Natural killer cell (primary cell): ENCODE measurements around the gene HDAC4. TPM values are rescaled to one million over a fixed set of nuclear protein-coding genes. Genes with fewer than 3 reads are reported as not detected.

Experiments used
- ATAC-seq, 3 donors: fragments of 150-1000 bp in 2 of 3; fragments of 200-7000 bp in 1 of 3; cut with Tn5 transposase; 1 replicate in 1 of 3; 2 replicates in 2 of 3; pipeline ENCODE4 v1.10.0; 2021; ENCODE audit warnings: mild to moderate bottlenecking in 2 of 3, moderate library complexity in 2 of 3
- DNase-seq, 2 donors: peaks; one replicate each; pipeline versions ENCODE4 v3.0.0 to v3.0.0-alpha.2; 2013 to 2021; ENCODE audit warnings: mixed read lengths in 1 of 2
- H3K27ac ChIP-seq: one replicate; pipeline ENCODE4 v1.5.1; 2013; ENCODE audit warnings: mild to moderate bottlenecking, low read length
- H3K27me3 ChIP-seq: one replicate; pipeline ENCODE4 v1.6.1; 2013; ENCODE audit warnings: low read length; ENCODE audit not compliant: control insufficient read depth, insufficient read depth
- H3K36me3 ChIP-seq: one replicate; pipeline ENCODE4 v1.6.1; 2013; ENCODE audit warnings: low read length; ENCODE audit not compliant: control insufficient read depth, insufficient read depth
- H3K4me1 ChIP-seq: one replicate; pipeline ENCODE4 v1.6.1; 2013; ENCODE audit warnings: low read length; ENCODE audit not compliant: control insufficient read depth, insufficient read depth
- H3K4me3 ChIP-seq: one replicate; pipeline ENCODE4 v1.5.1; 2013; ENCODE audit warnings: low read length
- H3K9me3 ChIP-seq: one replicate; pipeline ENCODE4 v1.6.1; 2013; ENCODE audit warnings: low read length; ENCODE audit not compliant: control insufficient read depth, insufficient read depth
- H3K27ac Mint-ChIP-seq, 2 donors: one replicate each; pipeline ENCODE4 v1.8.0; 2022; ENCODE audit warnings: mild to moderate bottlenecking in 2 of 2, mixed read lengths in 2 of 2, moderate library complexity in 1 of 2
- H3K27me3 Mint-ChIP-seq, 2 donors: one replicate each; pipeline ENCODE4 v1.8.0; 2022; ENCODE audit warnings: low read depth in 2 of 2, mixed read lengths in 2 of 2
- H3K36me3 Mint-ChIP-seq: one replicate; pipeline ENCODE4 v1.8.0; 2022; ENCODE audit warnings: mixed read lengths
- H3K4me1 Mint-ChIP-seq, 2 donors: one replicate each; pipeline ENCODE4 v1.8.0; 2022; ENCODE audit warnings: mixed read lengths in 2 of 2
- H3K4me3 Mint-ChIP-seq: one replicate; pipeline ENCODE4 v1.8.0; 2022; ENCODE audit warnings: mild to moderate bottlenecking, moderate library complexity, mixed read lengths
- H3K9me3 Mint-ChIP-seq, 2 donors: one replicate each; pipeline ENCODE4 v1.8.0; 2022; ENCODE audit warnings: mixed read lengths in 2 of 2
- WGBS: methylation state at CpG from one replicate; pipeline ENCODE4 v1.1.7; 2013; ENCODE audit warnings: missing lambda C conversion rate; ENCODE audit not compliant: insufficient coverage; 5-methylcytosine and 5-hydroxymethylcytosine counted together
- intact Hi-C: fragments of 100-400 bp; cut with micrococcal nuclease; formaldehyde crosslinking; loops from one replicate; pipeline ENCODE4 v1.14.2; 2022
- total RNA-seq, 4 donors: library from RNA; stranded (reverse); fragments of 120-200 nt in 1 of 4; gene quantifications; one replicate each; pipeline versions ENCODE4 v1.2.3 to v1.2.4, GENCODE V29; 2013 to 2022
- TF ChIP-seq, protein P1 (sequence below): fragments of 200-600 bp; IDR thresholded peaks from one replicate; pipeline ENCODE4 v1.8.0; 2022; ENCODE audit warnings: antibody characterized with exemption

HDAC4 gene
- total RNA-seq, 3 donors from 2014 or later (not counting 1 experiment from before 2014, with no cell fraction given), result 74.9 to 105 (median 100) TPM

- DNase-seq (no peak), ATAC-seq (no peak)
- TF ChIP-seq, protein P1, sequence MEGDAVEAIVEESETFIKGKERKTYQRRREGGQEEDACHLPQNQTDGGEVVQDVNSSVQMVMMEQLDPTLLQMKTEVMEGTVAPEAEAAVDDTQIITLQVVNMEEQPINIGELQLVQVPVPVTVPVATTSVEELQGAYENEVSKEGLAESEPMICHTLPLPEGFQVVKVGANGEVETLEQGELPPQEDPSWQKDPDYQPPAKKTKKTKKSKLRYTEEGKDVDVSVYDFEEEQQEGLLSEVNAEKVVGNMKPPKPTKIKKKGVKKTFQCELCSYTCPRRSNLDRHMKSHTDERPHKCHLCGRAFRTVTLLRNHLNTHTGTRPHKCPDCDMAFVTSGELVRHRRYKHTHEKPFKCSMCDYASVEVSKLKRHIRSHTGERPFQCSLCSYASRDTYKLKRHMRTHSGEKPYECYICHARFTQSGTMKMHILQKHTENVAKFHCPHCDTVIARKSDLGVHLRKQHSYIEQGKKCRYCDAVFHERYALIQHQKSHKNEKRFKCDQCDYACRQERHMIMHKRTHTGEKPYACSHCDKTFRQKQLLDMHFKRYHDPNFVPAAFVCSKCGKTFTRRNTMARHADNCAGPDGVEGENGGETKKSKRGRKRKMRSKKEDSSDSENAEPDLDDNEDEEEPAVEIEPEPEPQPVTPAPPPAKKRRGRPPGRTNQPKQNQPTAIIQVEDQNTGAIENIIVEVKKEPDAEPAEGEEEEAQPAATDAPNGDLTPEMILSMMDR, result no peak
- no peaks in the 10 kb centered on the region for H3K27me3 ChIP-seq
- H3K36me3 ChIP-seq, result peaks cover 63% of the 10 kb centered on the region
- H3K4me1 ChIP-seq, result no peaks in the 10 kb centered on the region
- H3K4me3 ChIP-seq, result no peak overlapping the region
- 97% methylated on average over 27 of the region's 27 CpGs for WGBS
- intact Hi-C loops, result no loop called here
- H3K9me3 ChIP-seq, result no peaks in the 10 kb centered on the region
- no peaks in the 10 kb centered on the region for H3K36me3 Mint-ChIP-seq
- H3K27me3 Mint-ChIP-seq, result no peaks in the 10 kb centered on the region
- no peaks in the 10 kb centered on the region for H3K9me3 Mint-ChIP-seq
- no peak overlapping the region for H3K4me3 Mint-ChIP-seq
- peak overlapping the region in 1 of 2 donors; percentile 29 for H3K27ac Mint-ChIP-seq
- peaks cover 4 to 8% of the 10 kb centered on the region in 2 donors for H3K4me1 Mint-ChIP-seq
- H3K27ac ChIP-seq, result no peak overlapping the region
These were observed 324.7 kb downstream of the HDAC4 start for GRCh38 chr2:239075918-239076758.

GRCh38 chr2:239073745-239074530 lies 326.9 kb downstream of the HDAC4 start:
- no peak for DNase-seq
- no peak overlapping the region for H3K27ac Mint-ChIP-seq
- no peaks in the 10 kb centered on the region for H3K36me3 Mint-ChIP-seq
- ATAC-seq, result no peak
- no peaks in the 10 kb centered on the region for H3K27me3 Mint-ChIP-seq
- H3K4me1 Mint-ChIP-seq, result peaks cover 2 to 4% of the 10 kb centered on the region in 2 donors
- H3K4me3 ChIP-seq, result no peak overlapping the region
- no peaks in the 10 kb centered on the region for H3K27me3 ChIP-seq
- TF ChIP-seq, protein P1, result no peak
- peaks cover 44% of the 10 kb centered on the region for H3K36me3 ChIP-seq
- H3K27ac ChIP-seq, result no peak overlapping the region
- intact Hi-C loops, result no loop called here
- 97% methylated on average over 18 of the region's 18 CpGs for WGBS
- no peak overlapping the region for H3K4me3 Mint-ChIP-seq
- H3K4me1 ChIP-seq, result no peaks in the 10 kb centered on the region
- no peaks in the 10 kb centered on the region for H3K9me3 ChIP-seq
- no peaks in the 10 kb centered on the region for H3K9me3 Mint-ChIP-seq

DNA sequence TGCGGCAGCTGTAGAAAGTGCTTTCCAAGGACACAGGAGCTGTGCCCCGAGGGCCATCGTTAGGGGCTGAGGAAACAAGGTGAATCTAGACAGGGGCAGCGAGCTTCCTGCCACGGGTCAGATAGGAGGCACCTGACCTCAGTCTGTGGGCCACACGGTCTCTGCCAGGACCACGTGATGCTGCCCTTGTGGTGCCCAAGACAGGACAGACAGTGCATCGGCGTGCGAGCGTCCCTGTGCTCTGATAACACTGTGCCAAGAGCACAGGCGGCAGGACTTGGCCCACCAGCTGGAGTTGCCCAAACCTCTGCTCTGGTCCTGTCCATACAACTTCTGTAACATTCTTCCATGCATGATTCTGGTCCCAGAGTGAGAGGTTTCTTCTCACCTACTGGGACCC lies 327.6 kb downstream of the HDAC4 start:
- intact Hi-C loops, result no loop called here
- 95% methylated on average over 12 of the region's 12 CpGs for WGBS
- Histone ChIP-seq H3K36me3 (peaks cover 44% of the 10 kb centered on the region), H3K4me3 (no peak overlapping the region), H3K4me1 (no peaks in the 10 kb centered on the region), H3K27ac (no peak overlapping the region), H3K9me3 (no peaks in the 10 kb centered on the region), H3K27me3 (no peaks in the 10 kb centered on the region)
- TF ChIP-seq, protein P1, result no peak
- no peak for DNase-seq
- ATAC-seq, result no peak
- no peaks in the 10 kb centered on the region for H3K36me3 Mint-ChIP-seq
- no peaks in the 10 kb centered on the region for H3K27me3 Mint-ChIP-seq
- H3K27ac Mint-ChIP-seq, result no peak overlapping the region
- no peaks in the 10 kb centered on the region for H3K9me3 Mint-ChIP-seq
- H3K4me1 Mint-ChIP-seq, result peaks cover 0 to 4% of the 10 kb centered on the region in 2 donors
- no peak overlapping the region for H3K4me3 Mint-ChIP-seq
